Stimulated activated CD8-positive, alpha-beta memory T cell treated with anti-CD3 and anti-CD28 coated beads, Interleukin-4, amount 100 ng/mL, for 1 hour (primary cell): ENCODE data around the gene RBM17.
"Not testable (repeated sequence)": the region's sequence is repeated elsewhere in the genome, so short reads cannot be mapped to it uniquely, and the experiment has no call there.

Experiments used
- DNase-seq, 2 donors: peaks; one replicate each; pipeline ENCODE4 v3.0.0-alpha.2; 2020; ENCODE audit warnings: low read depth in 2 of 2, low spot score in 1 of 2

RBM17 gene

DNA sequence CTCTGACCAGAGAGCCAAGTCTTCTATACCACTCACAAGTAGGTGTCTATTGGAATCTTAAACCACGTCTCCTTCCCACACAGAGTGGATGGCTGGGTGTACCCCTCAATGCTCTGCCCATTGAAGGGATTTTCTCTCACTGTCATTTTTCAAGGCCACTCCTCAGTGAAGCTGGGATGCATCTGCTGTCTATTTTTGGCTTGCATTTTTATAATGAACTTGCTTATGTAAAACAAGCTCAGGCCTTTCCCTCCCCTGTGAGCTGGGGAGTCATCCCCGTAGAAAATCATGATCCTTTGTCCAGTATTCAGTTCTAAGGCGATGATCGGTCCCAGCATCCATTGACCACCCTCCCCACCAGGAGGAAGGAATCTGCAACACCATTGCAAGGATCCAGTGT, 9.8 kb upstream of the RBM17 start:
- no peak for DNase-seq

DNA sequence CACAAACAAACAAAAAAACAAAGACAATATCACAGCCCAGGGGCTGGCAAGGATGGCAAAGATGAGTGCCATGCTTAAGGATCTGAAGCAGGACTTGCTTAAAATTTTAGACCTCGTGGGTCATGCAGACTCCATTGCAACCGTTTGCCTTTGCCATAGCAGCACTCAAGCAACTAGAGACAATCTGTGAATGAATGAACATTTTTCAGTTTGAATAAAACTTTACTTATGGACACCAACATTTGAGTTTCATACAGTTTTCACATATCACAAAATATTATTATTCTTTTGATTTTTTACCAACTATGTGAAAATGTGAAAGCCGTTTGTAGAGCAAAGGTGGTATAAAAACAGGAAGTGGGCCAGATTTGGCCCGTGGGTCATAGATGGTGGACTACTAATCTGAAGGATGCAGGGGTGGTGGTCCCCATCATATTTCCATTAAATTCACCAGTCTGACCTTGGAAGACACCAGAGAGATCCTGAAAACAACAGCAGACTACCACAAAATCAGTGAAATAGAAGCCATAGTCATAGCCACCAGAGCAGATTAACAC, 8.3 kb upstream of the RBM17 start:
- no peak for DNase-seq

DNA sequence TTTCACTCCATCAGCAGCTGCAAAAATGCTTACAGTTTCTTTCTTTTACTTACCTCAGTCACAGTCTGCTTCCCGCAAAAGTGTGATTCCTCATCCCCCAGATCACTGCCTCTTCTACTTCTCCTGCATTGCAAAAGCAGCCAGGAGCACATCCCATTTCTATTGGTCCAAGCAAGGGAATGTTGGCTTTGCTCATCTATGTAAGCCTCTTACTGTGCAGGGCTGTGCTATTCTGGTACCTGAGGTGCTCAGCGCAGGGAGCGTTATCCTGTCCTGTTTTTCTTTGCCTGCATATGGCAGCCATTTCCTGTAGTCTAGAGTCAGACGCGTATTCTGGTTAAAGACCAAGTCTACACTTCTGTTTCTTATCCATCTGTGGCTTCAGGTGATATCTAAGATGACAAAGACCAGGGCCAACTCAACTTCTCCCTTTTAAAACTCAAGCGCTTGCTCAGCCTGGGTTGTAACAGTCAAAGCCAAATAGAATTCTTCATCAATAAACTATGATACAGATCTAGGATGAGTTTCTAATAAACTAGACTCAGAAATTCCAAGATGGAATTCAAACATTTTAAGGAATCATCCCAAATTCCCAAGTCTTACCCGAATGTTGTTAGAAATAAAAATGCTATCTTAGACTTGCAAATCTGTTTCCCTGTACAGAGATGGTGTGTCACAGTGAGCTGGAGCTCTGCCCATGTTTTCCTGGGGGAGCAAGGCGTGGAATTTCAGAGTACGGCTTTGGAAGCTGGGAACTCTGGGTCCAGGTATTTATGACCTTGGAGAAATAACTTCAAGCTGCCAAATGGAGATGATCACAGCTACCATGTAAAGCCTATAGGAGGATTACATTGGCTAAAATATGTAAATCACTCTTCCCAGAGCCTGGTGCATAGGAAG, 6.1 kb upstream of the RBM17 start:
- DNase-seq: no peak

DNA sequence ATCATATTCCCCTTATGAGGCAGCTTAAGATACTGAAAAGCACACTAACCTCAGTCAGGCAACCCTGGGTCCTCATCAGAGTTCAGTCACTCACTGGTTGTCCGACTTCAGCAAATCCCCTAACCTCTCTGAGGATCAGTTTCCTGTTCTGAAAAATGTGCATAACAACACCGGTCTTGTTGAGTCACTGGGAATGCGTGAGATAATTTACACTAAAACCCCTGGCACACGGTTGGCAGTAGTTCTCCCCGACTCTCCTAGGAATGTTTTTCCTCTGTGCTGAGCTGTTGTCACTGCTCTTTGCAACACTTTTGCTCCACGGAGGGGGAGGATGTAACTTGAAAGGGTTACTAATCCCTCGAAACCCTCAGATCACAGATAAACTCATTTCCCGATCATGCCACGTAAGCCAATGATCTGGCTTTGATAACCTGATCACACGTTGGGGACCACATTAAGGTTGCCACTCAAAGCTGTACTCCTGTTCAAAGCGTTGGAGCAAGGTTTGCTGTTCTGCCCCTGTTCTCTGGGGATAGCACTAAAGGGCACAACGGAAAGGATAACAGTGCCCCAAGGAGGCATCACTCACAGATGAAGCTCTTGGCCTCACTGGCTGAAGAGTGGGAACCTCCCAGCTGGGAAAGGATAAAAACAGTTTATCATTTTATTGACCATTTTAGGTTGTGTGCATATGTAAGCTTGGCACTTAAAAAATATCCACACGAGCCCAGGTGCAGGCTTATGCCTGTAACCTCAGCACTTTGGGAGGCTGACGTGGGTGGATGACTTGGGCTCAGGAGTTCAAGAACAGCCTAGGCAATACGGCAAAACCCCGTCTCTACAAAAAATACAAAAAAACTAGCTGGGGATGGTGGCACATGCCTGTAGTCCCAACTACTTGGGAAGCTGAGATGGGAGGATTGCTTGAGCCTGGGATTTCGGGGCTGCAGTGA, 5.0 kb upstream of the RBM17 start:
- DNase-seq: no peak

DNA sequence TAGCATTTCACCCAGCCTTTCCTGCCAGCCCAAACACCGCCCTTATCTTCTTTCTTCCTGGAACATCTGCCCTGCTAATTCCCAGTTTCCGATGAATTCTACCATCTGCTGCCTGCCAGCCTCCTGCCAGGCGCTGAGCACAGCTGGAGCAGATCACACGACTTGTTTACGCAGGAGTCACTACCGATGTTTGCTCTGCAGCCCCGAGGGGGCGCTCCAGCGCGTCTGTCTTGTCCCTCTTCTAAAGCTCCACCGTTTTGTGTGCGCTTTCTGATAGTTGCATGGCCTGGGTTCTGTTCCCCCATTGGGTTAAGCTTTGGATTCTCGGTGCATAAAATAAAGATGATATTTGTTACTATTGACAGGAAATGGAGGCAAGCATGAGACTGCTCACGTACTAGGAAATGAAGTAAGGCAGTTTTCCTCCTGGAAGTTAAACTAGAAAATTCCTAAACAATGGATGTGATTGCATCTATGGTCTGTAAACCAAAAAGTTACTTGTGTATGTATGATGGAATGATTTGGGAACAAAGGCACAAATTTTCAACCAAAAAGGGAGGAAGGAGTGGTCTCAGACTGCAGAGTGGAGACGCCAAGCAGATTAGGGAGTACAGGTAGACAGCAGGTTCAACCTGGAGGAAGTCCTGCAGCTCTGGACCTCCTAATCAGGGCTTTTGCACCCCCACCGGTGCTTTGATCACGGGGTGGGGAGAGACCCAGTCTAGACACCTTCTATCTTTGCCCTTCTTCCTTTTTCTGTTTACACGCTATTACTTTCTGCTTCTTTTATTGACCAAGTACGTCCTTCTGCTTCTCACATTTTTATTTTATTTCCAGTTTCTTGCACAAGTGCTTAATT, 2.2 kb upstream of the RBM17 start:
- DNase-seq: peak; percentile 59 to 72

DNA sequence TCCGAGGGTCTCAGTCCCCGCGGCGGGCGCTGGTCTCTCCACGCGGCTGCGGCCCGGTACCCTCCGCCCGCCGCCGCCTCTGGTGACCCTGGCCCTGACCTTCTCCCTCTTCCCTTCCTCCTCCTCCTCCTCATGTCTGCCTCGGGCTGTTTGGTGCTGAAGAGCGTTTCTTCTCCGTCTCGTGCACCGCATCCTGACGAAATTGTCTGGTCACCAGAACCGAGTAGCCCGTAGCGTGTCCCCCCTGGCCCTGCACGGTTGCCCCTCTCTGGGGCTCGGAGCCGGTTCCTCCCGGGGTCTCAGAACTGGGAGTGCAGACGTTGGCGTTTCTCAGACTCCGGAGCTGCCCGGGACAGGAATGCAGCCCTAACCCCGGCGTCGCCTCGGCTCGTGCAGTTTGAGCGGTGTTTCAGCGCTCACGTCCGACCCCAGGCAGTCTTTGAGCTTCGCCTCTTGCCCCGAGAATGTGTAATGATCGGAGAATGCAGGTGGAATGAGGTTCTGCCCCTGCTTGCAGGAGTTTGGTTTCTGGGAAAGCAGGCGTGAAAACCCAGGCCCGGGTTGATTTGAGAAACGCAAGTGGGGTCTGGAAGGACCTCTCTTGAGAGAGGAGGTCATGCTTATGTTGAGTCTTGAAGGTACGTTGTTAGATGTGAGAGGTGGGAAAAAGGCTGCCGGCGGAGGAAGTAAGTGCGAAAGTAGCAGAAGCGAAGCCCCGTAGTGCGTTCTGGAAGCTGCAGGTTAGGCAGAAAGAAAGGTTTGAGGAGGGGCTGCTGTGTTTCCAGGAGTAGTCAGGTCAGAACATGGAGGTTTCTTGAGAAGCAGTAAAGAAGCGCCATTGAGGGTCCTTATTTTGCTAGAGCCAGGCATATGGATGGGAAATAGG, 743 bp downstream of the RBM17 start:
- DNase-seq: no peak

DNA sequence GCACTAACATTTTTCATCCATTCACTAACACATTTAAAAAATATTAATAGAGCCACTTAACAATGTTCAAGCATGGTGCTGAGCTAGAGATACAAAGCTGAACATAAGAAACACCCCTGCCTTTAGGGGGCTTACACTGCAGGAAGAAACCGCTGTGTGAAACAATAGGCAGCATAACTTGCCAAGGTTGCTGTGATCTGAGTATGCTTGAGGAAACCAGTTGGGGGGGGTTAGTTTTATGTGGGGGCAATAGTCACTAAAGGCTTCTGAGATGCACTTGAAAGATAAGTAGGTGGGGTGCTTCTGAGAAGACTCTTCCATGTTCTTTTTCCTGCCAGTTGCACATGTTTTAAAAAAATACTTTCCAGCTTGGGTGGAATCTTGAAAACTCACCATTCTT, 2.8 kb downstream of the RBM17 start:
- DNase-seq: no peak

DNA sequence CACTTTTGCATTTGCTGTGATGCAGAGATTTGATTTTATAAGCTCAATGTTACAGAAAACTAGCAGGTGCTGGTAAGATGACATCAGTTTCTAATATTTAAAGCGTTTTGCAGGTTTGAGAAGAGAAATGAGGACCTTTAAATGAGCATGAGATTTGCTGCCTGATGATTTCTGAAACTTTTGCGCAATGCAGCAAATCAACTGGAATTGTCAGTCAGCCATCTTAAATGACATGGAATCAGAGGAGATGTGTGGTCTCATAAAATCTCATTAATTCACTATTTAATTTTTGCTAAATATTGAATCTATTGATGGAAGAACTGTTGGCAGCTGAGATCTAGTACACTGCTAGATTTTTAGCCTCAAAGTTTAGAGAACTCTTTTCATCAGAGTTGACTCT, 3.9 kb downstream of the RBM17 start:
- no peak for DNase-seq

DNA sequence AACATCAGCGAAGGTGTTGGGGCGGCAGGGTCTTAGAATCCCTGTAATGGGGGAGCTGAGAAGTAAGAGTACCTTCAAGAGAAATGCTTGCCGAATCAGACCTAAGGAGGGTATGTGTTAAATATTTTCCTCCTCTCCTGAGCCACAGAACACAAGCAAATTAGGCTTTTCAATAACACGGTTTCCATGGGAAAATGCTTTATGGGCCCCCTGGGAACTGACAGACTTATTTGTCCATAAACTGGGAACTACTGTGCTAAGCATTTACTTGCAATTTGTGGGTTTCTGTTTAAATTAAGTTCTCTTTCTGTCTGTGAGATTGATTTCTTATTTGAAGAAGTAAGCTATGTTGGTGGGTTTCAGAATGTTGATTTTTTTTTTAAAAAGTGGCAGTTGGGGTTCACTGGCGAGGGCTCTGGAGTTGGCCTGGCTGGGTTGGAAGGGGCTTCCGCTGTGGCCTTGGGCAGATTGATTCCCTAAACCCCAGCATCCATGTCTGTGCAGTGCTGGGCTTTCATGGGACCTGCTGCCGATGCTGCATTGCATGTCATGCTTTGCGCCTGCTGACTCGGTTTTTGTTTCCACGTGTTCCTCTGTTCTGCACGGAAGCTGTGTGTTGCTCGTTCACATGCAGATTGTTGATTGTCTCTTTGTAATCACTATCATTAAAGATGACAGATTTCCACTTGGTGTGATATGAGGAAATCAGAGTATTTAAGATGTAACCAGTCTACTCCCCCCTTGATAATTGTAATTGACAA, 7.2 kb downstream of the RBM17 start:
- DNase-seq: no peak

DNA sequence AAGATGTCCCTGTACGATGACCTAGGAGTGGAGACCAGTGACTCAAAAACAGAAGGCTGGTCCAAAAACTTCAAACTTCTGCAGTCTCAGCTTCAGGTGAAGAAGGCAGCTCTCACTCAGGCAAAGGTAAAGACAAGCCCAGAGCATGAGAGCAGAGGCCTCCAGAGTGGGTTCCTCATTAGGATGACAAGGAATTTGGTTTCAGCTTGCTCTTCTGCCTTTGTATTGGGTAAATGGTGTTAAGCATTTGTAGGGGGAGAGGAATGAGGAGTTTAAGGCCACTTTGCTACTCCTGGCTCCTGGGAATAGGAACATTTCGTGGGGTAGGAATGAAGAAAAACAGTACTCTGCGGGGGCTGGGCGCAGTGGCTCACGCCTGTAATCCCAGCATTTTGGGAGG, 8.2 kb downstream of the RBM17 start:
- no peak for DNase-seq

DNA sequence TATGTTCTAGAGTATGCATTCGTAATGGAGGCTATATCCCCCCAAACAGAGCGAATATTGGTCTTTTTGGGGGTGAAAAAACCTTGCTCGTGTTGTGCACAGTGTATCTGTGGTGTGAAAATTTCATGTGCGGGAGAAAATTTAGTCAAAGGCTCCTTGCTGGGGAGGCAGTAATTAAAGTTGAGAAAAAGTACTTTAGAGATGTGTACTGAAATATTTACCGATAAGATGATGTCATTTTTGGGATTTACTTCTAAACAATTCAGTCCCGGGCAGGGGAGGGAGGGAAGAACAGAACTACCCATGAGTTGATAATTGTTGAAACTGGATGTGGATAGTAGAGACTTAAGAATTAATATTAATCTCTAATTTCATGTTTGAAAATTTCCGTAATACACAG, 9.3 kb downstream of the RBM17 start:
- no peak for DNase-seq

DNA sequence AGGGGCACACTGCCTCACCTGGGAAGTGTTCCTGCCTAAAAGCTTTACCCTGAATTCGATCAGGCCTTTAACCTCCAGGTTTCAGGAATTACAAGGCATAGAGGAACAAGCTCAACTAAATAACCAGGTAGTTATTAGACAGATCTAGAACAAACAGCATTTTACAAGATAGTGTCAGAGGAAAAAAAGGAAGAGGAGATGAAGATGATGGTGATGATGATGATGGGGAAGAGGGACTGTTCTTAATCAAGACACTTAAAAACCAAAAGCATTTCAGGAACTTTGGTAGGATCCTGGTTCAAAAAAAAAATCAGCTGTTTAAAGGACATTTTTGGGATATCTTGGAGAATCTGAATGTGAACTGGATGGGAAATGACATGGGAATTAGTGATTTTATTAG, 11.5 kb downstream of the RBM17 start:
- DNase-seq: no peak

DNA sequence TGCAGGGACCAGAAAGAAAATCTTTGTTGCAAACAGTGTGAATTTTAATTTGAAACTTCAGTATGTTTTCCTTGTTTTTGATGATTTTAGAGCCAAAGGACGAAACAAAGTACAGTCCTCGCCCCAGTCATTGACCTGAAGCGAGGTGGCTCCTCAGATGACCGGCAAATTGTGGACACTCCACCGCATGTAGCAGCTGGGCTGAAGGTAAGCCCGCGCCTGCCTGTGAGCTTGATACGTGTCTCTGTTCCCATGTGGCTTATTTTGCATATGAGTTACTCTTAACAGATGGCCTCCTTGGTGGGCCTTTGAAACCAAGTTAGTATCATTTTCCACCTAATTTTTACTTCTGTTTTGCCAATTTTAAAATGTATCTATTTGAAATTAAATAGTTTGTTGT, 12.3 kb downstream of the RBM17 start:
- DNase-seq: no peak

DNA sequence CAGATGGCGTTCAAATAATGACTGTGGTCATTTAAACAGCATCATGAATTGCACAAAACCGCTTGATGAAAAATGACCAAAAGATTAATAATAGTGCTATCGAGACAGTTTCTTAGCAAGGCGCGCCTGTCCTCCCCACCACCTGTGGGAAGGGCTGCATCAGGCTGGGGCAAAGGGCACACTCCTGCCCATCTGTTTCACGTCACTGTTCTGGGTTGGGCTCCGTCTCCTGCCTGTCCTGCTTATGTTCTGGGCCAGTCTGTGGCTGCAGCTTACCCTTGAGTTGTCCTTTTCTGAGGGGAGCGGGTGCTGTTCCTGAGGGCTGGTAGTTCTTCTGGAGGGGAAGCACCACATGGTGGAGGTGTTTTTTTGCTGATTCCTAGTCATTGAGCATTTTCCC, 13.3 kb downstream of the RBM17 start:
- DNase-seq: no peak

DNA sequence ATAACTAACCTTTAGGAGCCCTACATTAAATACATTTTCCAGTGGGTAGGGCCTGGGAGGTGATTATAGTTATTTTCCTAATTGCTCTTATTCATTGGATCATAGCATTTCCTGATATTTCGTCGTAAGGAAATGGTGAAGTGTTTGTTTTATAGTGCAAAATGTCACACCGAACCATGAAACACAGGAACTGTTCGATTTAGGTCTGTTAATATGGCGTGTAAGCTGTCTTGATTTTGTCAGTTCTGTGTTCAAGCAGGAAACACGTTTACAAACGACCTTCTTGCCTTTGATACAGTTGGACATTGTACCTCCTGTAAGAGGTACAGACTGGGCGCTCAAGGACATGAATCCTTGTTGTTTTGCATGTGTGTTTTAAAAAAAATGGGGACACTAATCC, 14.8 kb downstream of the RBM17 start:
- DNase-seq: no peak

DNA sequence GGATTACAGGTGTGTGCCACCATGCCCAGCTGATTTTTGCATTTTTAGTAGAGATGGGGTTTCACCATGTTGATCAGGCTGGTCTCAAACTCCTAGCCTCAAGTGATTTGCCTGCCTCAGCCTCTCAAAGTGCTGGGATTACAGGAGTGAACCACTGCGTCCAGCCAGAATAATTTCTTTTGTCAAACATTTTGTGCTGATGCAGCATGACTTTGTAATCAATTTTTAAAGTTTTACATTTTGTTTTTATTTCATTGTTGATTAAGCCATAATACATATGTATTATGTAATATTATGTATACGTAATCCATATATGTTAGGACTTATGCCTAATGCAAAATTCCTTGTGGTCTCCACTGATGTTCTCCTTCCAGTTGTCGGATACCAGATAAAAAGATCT, 18.8 kb downstream of the RBM17 start:
- DNase-seq: not testable (repeated sequence)

DNA sequence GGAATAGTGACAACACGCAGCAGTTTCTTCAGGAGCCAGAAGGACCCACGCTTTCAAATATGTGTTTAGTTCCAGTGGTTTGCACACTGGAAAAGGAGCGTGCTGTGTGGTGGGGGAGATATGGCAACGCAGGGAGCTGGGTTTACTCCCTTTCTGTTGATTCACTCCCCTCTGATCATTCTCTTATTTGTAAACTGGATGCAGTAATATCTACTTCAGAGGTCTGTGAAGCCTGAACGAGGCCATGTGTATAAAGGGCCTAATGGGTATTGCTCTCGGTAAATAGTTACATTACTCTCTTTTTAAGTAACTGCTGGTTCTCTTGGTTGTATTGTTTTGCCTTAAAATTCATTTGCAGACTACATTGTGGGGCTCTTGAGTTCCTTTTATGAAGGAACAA, 19.2 kb downstream of the RBM17 start:
- DNase-seq: no peak

DNA sequence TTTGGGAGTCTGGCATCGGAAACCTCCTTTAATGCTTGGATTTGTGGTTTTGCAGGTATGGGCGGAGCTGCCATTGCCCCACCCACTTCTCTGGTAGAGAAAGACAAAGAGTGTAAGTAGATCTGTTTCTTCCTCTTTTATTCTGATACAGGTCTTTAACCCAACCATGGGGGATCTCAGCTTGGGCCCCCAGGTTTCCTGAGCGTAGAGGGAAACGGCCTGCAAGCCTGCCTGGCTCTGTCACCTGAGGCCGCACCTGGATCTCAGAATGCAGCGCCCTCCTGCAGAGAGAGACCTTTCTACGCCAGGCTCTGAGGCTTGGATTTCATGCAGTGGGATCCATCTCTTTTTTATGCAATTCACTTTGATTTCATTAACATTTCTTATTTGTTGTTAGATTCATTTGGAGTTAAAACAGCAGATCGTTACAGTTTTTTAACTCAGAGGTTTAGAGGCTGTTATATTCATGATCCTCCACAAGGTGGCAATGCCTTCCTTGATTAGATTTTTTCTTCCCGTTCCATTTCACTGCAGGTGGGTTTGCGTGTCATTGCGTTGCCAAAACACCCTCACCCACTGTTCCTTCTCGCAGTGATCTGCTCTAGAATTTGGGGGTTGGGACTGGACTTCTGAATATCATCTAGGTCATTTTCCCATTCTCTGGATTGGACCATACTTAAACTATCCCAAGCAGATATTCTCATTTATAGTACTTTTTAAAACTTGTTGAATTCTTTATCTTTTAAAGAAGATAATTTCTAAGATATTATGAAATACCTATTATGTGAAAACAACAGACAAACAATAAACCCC, 20.0 kb downstream of the RBM17 start:
- DNase-seq: no peak
